GM21529 (cell line): Measurements from ENCODE around the gene CDH13.

Experiments used
- ATAC-seq: cut with Tn5 transposase; IDR thresholded peaks from one replicate; pipeline ENCODE4 v1.9.1; 2021; ENCODE audit not compliant: unreplicated experiment

The CDH13 gene

GRCh38 chr16:82625066-82625968 lies 1.5 kb upstream of the CDH13 start:
- ATAC-seq: no peak

GRCh38 chr16:82628088-82628423 lies 1.3 kb downstream of the CDH13 start:
- ATAC-seq: no peak

- ATAC-seq: no peak
These were observed 1.9 kb downstream of the CDH13 start for GRCh38 chr16:82628711-82629110.

GRCh38 chr16:82629441-82630027 lies 2.8 kb downstream of the CDH13 start:
- no peak for ATAC-seq

- ATAC-seq: no peak
These were observed 3.5 kb downstream of the CDH13 start for GRCh38 chr16:82630219-82630618.

- ATAC-seq: no peak
These were observed 3.9 kb downstream of the CDH13 start for GRCh38 chr16:82630688-82631087.

GRCh38 chr16:82631701-82632685 lies 5.2 kb downstream of the CDH13 start:
- ATAC-seq: no peak

- ATAC-seq: no peak
These were observed 7.3 kb downstream of the CDH13 start for GRCh38 chr16:82633964-82634600.

- ATAC-seq: no peak
These were observed 8.3 kb downstream of the CDH13 start for GRCh38 chr16:82634955-82635610.

GRCh38 chr16:82636485-82636884 lies 9.7 kb downstream of the CDH13 start:
- ATAC-seq: no peak

GRCh38 chr16:82636958-82637357 lies 10.2 kb downstream of the CDH13 start:
- no peak for ATAC-seq

- ATAC-seq: no peak
These were observed 11.5 kb downstream of the CDH13 start for GRCh38 chr16:82638095-82638798.

GRCh38 chr16:82639263-82639662 lies 12.5 kb downstream of the CDH13 start:
- no peak for ATAC-seq

- peak; percentile 49 for ATAC-seq
These were observed 13.0 kb downstream of the CDH13 start for GRCh38 chr16:82639666-82640336.

- ATAC-seq: no peak
These were observed 14.7 kb downstream of the CDH13 start for GRCh38 chr16:82641336-82641984.

- ATAC-seq: no peak
These were observed 16.4 kb downstream of the CDH13 start for GRCh38 chr16:82643136-82643535.

GRCh38 chr16:82643936-82644630 lies 17.3 kb downstream of the CDH13 start:
- no peak for ATAC-seq

GRCh38 chr16:82646504-82646903 lies 19.7 kb downstream of the CDH13 start:
- ATAC-seq: no peak
